Suprapubic skin (tissue), 3 donors: ENCODE results near the gene CALN1.

Experiments
- CTCF ChIP-seq, 2 donors: fragments of 200-600 bp in 1 of 2; fragments of 450-650 bp in 1 of 2; sonication (generic) in 1 of 2; IDR thresholded peaks; one replicate each; pipeline ENCODE4 v1.5.1; 2016 to 2019; ENCODE audit warnings: antibody characterized with exemption in 2 of 2, mild to moderate bottlenecking in 1 of 2, moderate library complexity in 1 of 2
- EP300 ChIP-seq: sonication (generic); formaldehyde crosslinking; IDR thresholded peaks from one replicate; pipeline ENCODE4 v1.6.1; 2017; ENCODE audit warnings: antibody characterized with exemption
- POLR2A ChIP-seq, 2 donors: fragments of 450-650 bp; IDR thresholded peaks; one replicate each; pipeline ENCODE4 v1.6.1; 2017; ENCODE audit warnings: antibody characterized with exemption in 2 of 2, mild to moderate bottlenecking in 2 of 2, moderate library complexity in 2 of 2

GRCh38 chr7:72394016-72394415, 18.1 kb downstream of the CALN1 start:
- TF ChIP-seq CTCF (IDR thresholded peaks at IDR 0.05) (no peak), EP300 (no peak), POLR2A (IDR thresholded peaks at IDR 0.05) (no peak)
